Nasal cavity respiratory epithelium epithelial cell of viscerocranial mucosa (primary cell): ENCODE data around the gene PLCB3. TPM values are rescaled to one million over a fixed set of nuclear protein-coding genes. Genes with fewer than 3 reads are reported as not detected.

Experiments used
- total RNA-seq: library from RNA; depleted of rRNA; stranded (reverse); fragments of >200 nt; gene quantifications from 2 replicates; pipeline ENCODE4 v1.2.3, GENCODE V29; 2014

The PLCB3 gene
- 26.7 and 46.3 TPM in 2 replicates for total RNA-seq

DNA sequence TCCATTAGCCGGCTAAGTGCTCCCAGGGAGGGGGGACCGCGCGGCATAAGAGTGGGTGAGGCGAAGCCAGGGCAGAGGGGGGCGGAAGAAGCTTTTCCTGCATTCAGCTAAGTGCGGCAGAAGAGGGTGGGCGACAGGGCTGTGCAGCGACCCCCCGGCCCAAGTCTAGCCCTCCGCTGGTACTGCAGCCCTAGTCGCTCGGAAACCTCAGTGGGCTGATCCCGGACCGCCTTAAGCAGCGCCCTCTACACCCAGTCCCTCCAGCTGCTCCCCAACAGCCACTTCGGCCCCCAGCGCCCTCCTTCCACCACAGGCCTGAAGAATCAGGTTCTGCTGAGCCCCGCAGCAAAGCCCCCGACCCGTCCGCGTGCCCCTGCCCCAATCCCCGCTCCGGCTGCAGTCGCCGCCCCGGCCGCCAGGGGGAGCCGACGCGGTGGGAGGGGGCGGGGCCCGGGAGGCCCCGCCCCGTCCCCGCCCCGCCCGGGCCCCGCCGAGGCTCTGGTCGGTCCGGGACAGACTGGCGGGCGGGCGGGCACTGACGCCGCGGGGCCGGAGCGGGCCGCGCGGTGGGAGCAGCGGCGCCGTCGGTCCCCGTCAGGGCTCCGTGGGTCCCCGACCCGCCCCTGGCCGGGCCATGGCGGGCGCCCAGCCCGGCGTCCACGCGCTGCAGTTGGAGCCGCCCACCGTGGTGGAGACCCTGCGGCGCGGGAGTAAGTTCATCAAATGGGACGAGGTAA lies at the start of gene PLCB3:
Gene PLCB3, plus strand, starts transcription at position 515 of the 737 bp plus-strand sequence. Its CDS starts 120 bp downstream, at position 635.

DNA sequence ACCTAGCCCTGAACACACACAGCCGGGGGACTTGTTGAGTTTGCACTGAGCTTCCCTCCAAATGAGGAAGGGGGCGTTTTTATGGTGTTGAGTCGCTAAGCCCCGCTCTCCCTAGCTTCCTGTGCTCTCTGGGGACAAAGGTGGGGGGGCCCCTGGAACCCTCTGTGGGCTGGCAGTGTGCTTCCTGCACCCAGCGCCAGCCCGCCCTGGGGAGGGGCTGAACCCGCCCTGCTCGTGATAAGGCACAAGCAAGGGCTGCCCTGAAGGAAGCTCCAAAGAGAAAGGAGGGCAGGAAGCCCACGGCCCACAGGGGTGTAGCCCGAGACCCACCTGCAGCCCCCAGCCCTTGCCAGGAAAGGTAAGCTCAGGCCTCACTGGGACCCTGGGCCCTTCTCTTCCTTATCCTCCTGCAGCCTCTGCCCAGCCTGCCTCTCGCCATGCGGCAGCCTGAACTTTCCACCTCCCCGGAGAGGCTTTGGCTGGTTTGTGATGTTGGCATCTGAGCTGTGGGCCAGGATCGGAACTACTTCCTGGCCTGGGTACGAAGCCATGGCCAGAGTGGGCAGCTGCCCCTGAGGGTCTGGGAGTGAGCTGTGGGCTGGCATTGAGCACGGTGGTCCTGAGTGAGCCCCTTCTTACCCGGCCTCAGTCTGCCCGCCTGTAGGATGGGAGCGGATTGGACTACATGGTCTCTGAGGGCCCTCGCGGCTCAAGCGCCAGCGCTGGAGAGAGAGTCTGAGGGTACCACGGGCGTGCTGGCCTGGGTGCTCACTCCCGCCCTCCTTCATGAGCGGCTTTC lies 44.7 kb upstream of the PLCB3 start, which contains the start of gene FERMT3:
Gene FERMT3, plus strand, starts transcription at position 265 of the 799 bp plus-strand sequence. CDS start 644 bp downstream, outside the sequence.

DNA sequence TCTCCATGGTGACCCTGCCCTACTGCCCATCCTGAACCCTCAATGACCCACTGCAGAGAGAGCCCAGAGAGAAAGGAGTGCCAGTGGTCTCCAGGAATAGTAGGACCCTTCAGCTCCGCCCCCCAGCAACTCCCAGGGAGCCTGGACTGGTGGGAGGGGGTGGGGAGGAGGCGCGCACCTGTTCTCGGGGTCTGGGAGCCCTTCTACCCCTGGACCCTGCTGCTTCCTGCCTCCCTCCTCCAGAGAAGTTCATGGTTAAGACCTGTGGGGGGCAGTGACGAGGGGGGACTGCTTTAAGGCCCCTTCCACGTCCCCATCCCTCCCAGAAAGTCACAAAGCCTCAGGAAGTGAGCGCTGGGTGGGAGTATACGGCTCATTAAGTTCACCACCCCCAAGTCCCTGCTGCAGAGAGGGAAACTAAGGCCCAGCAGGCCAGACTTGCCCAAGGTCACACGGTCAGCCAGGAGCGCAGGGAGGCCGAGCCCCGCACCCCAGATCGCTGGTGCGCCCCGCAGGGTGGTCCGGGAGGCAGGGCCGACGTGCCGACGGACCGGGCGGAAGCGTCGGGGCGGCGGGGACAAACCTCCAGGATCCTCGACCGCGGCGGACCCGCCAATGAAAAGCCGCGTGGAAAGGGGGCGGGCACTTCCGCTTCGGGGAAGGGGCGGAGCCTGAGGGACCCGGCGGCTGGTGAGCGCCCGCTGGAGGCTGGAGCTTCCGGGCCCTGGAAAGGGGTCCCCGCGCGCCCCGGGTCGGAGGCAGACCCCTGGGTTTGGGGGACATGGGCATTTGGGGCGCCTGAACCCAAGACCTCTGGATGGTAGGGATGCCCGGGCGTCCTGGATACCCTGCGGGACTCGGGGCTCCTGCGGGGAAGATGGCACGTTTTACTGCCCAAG lies 25.5 kb upstream of the PLCB3 start, which contains the start of the genes NUDT22 and TRPT1:
Gene NUDT22, plus strand, starts transcription at position 667 of the 899 bp plus-strand sequence. CDS start 379 bp downstream, outside the sequence.
Gene TRPT1, minus strand, starts transcription at position 579 of the 899 bp plus-strand sequence. Its CDS starts 326 bp downstream, at position 253.

DNA sequence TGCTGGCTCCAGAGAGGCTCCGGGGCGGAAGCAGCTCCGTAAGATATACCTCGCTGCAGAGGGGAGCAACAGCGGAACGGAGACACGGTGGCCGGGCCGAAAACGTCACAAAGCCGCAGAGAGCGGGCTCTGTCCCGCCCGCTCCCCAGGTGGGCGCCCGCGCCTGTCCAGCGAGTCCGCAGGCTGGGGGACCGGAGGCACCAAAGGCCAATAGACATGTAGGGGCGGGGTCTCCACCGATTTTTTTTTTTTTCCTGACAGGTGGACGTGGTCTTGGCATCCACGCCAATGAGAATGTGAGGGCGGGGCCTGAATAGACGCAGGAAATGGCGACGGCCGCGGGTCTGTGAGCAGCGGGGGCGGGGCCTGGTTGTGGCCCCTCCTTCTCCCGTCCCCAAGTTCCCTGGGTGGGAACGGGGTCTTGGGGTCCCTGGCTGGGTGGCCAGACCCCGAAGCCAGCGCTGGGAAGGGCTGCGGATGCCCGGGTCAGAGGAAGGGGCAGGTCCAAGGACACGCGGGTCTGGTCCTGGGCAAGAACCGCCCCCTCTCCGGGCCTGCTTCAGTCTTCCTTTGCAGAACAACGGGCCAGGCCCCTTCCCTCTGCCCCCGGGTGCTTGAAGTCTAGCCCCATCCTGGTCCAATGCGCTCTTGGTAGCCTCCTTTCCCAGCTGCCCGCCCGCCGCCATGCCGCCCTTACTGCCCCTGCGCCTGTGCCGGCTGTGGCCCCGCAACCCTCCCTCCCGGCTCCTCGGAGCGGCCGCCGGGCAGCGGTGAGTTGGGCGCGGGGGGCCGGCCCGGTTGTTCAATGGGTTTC lies 21.0 kb upstream of the PLCB3 start, which contains the start of gene DNAJC4:
Gene DNAJC4, plus strand, starts transcription at position 378 of the 814 bp plus-strand sequence. Its CDS starts 307 bp downstream, at position 685.

DNA sequence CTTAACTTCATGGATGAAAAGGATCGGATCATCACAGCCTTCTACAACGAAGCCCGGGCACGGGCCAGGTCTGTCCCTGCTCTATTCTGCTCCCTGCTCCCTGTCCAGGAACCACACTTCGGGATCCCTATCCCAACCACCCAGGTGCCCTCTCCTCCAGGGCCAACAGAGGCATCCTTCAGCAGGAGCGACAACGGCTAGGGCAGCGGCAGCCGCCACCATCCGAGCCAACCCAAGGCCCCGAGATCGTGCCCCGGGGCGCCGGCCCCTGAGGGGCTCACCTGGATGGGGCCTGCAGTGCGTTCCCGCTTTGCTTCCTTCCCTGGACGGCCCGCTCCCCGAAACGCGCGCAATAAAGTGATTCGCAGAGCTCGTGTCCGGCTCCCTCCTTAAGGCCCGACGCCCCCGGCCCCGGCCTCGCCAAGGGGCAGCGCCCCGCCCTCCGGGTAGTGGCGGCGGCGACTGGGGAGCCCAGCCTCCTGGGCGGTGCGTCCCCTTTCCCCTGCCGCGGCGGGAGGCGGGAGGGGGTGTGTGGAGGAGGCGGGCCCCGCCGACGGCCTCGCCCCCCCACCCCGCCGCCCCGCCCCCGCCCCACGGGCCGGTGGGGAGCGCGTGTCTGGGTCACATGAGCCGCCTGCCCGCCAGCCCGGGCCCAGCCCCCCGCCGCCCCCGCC lies 17.3 kb upstream of the PLCB3 start, which contains the start of gene VEGFB:
Gene VEGFB, plus strand, starts transcription at position 672 of the 674 bp plus-strand sequence. CDS start 250 bp downstream, outside the sequence.

DNA sequence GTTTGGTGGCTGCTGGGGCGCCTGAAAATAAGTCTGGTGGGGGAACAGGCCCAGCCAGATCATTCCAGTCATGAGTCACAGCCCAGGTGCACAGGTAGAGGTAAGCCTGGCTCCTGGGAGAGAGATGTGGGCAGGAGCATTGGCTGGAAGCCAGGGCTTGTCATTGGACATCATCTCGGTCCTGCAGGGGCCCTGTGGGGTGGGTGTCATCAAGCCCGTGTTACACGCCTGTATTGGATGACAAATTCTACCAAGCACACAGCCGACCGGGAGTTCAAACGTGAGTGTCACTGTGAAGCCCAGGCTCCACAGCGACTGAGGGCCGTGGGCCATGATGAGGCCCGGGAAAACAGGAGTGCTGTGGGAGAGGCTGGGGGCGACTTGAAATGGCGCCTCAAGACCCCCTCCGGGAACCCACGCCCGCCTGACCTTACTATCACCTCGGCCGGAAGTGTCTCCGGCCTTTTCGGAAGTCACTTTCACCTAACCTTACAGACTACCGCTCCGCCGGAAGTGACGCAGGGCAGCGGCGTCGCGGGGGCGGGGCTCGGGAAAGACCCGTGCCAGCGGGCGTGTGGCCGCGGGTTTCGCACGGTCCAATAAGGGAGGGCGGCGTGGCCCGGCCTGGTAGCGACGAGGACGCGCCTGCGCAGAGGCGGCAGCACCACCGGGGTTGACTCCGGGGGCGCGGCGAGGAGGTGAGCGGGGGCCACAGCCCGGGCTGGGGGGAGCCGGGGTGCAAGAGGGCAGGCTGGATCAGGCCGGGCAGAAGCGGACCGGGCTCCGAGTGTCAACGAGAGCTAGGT lies 10.7 kb upstream of the PLCB3 start, which contains the start of gene FKBP2:
Gene FKBP2, plus strand, starts transcription at position 661 of the 806 bp plus-strand sequence. CDS start 1,293 bp downstream, outside the sequence.

DNA sequence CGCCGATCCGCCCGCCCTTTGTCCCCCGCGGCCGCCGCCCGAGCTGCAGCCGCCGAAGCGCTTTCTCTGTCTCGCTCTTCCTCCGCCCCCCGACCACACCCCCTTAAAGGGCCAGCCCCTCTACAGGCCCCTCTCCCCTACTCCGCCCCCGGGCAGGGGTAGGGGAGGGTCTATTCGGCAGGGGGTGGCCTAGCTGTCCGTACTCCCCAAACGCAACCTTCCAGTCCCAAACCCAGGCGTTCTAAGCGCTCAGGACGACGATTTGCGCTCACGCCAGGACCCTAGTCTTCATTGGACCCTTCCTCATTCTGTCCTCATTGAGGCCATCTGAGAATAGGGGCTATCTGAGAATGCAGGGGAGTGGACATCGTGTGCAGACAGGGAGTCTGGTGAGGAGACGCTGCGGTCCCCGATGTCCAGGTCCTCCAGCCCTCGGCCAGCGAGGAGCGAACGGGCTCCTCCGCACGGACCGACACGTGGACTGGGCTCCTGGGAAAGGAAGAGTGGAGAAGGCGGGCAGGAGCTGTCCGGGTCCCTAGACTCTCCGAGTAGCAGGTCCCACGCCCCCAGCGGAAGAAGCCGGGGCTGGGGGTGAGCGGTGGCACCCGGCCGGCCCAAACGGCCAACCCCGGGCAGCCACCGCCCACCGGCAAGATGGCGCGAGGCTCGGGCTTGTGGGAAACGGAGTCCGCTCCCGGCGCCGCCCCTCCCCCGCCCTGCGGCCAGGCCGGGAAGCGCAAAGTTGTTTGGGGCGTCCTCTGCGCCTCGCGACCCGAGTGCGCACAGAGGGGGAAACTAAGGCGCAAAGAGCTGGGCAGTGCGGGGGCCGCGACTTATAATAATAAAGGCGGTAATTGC lies 4.2 kb upstream of the PLCB3 start, which contains the start of gene PPP1R14B:
Gene PPP1R14B, minus strand, starts transcription at position 73 of the 858 bp plus-strand sequence. CDS start 270 bp downstream, outside the sequence.

DNA sequence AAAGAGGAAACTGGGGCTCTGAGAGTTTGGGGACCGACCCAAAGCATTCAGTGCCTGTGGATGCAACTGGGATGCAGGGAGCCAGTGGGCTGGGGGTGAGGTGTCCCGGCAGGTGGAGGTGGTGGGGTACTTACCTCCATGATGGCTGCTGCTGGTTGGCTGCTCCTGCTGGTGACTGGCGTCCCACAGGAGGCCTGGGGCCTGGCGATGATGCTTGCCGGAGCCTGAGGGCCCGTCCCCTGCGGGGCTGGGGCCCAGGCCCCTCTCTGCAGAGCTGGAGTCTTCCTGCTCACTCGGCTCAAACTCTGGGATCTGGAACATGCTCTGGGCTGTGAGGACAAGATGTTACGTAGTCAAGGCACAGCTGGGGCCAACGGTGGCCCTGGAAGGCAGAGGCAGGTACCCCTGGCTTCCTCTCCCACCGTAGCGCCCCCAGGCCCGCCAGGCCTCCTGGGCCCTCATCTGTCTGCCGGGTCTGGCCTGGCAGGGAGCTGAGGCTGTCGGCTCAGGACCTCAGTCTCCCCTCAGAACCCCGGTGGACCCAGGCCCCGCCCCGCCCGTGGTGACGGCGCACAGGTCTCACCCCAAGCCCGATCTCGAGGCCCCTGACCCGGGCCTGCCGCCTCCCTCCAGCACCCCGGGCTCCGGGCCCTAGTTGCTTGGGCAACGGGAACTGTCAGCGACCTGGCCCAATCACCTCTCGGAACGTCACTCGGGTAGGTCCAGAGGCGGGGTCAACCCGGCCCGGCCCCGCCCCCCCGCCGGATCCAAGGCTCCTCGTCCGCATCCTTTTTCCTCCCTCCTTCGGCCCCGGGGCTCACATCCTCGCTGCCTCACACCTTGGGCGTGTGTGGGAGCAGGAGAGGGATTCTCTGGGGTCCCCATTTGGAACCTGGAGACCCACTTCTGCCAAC lies 33.0 kb downstream of the PLCB3 start, which contains the start of gene BAD:
Gene BAD, minus strand, starts transcription at position 618 of the 914 bp plus-strand sequence. Its CDS starts 297 bp downstream, at position 321.

DNA sequence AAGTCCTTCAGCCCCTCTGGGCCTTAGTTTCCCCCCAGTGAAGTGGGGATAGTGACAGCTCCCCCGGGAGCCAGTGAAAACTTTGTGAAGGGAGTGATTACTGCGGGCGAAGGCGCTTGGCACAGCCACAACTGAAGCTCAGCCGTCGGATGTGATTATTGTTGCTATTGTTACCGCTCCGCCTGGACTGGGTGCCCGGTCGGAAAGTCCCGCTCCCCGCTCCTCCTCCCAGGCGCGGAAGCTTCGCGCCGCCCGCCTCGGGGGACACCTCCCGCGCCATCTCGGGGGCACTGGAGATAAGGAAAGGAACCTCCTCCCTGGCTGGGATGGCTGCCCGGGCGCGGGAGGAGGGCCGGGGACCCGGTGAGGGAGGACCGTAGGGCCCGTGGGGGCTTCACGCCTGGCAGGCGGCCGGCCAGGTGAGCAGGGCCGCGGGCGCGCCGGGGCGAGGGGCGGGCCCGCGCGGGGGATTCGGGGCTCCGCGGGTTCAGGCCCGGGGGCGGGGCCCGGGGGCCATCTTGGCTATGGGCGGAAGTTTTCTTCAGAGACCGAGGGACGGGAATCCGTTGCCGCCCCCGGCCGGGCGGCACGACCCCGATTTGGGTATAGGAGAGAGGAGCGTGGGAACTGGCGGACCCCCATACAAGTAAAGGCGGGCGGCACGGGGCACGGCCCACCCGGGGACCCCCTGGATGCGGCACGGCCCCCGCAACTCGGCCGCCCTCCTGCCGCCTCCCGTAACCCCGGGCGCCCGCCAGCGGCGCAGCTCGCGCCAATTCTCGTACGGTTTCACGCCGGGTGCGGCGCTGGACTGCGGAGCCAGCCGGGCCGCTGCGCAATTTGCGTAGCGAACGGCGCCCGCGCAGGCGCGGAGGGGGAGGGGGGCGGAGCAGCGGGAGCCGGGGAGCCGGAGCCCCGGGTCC lies 33.9 kb downstream of the PLCB3 start, which contains the start of gene GPR137:
Gene GPR137, plus strand, starts transcription at position 887 of the 923 bp plus-strand sequence. CDS start 677 bp downstream, outside the sequence.

DNA sequence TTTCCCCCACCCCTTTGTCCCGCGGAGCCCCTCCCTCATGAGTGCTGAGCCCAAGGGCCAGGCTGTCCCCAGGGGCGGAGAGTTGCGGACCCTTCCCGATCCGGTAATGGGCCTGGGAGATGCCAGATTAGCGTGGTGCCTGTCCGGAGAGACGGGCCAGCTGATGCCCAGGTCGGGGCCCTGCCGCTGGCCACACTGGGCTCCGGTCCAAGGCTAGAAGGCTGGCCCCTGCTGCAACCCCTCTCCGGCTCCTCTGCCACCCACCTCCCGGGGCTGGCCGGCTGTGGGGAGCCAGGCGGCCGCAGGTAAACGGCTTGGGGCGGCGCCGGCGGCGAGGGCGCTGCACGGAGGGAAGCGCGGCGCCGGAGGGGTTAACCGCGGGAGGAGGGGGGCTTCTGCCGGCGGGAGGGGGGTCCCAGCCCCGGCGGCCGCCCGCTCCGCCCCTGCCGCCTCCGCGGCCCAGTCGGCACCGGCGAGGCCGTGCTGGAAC lies 40.0 kb downstream of the PLCB3 start, which contains the start of gene KCNK4:
Gene KCNK4, plus strand, starts transcription at position 41 of the 490 bp plus-strand sequence. CDS start 1,717 bp downstream, outside the sequence.

DNA sequence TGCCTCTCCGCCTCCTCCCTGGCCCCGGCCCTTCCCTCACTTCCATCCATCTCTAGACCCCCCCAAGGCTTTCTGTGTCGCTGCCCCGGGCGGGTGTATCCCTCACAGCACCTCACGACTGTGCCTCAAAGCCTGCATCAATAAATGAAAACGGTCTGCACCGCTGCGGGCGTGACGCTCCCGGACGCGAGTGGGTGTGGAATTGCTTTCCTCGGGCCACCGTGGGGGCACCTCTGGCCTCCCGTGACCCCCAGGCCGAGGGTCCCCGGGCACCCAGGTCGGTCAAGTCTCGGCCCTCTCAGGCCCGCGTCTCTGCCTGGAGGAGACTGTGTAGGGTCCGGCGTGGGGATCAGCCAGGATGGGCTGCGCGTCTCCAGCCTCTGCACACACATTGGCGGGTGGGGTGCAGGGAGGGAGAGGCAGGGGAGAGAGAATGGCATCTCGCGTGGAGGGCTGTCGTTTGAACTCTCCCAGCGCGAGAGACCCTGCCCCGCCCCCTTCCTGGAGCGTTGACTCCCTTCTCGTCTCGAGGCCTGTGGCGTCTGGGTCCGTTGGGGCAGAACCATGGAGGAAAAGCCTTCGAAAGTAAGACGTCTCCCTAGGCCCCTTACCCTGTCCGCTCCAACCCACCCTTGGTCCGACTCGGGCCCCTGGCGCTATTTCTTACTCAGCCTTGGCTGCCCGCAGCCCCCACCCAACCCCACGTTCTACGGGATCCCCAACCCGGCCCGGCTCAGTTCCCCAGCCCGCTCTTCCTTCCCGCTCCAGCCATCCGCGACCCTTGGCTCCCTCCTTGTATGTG lies 48.7 kb downstream of the PLCB3 start, which contains the start of gene CATSPERZ:
Gene CATSPERZ, plus strand, starts transcription at position 512 of the 802 bp plus-strand sequence. Its CDS starts 53 bp downstream, at position 565.

DNA sequence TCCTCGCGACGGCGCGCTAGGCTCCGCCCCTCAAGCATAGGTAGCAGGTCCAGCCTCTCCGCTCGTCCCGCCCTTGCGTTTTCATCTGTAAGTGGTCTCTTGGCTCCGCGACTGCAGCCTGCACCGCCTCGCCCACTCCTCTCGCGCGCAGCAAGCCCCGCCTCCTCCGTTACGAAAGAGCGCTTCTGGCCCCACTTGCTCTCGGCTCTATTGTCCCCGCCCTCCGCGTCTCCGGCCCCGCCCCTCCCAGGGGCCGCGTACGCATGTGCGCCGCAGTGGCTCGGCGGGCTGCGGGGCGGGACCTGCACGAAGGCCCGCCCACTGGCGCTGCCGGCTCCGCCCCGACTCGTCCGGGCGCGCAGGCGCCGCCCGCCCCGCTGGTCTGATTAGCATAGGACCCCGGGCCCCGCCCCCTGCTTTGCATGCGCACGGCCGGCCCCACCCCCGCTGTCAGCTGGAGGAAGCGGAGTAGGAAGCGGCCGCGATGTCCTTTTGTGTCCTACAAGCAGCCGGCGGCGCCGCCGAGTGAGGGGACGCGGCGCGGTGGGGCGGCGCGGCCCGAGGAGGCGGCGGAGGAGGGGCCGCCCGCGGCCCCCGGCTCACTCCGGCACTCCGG lies 53.9 kb downstream of the PLCB3 start, which contains the start of gene ESRRA:
Gene ESRRA, plus strand, starts transcription at position 450 of the 616 bp plus-strand sequence. CDS start 1,656 bp downstream, outside the sequence.

DNA sequence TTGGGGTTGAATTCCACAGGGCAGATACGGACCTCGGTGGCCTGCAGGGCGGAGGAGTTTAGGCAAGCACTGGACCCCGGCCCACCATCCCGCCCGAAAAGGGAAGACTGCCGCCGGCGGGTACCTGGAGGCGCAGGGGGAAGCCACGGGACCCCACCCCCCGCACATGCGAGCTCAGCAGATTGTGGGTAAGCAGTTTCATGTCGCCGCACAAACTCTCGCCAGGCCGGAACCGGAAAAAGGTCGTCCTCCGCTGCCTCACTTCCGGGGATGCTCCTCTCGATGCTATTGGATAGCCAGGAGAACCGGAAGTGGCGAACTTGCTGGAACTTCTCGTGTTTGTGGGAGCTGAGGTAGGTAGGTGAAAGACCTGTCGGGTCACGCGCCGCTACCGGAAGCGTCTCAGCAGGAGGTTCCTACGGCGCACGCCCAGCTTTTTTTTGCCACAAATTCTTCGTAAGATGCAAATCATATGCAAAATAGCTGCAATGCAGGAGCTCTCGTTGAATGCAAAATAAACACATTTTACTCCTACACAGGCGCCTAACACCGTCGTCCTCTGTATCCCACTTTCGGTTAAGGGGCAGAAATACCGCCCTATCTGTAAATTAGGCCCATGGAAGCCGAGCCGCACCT lies 66.1 kb downstream of the PLCB3 start, which contains the start of gene TRMT112:
Gene TRMT112, minus strand, starts transcription at position 235 of the 636 bp plus-strand sequence. Its CDS starts 33 bp downstream, at position 202.

